GM18868 (cell line): ENCODE results near the gene A2M.
"Not testable (repeated sequence)": the region's sequence is repeated elsewhere in the genome, so short reads cannot be mapped to it uniquely, and the experiment has no call there.

Experiments used
- ATAC-seq: cut with Tn5 transposase; IDR thresholded peaks from one replicate; pipeline ENCODE4 v1.9.1; 2021; ENCODE audit warnings: mild to moderate bottlenecking, moderate library complexity; ENCODE audit not compliant: unreplicated experiment

The A2M gene

DNA sequence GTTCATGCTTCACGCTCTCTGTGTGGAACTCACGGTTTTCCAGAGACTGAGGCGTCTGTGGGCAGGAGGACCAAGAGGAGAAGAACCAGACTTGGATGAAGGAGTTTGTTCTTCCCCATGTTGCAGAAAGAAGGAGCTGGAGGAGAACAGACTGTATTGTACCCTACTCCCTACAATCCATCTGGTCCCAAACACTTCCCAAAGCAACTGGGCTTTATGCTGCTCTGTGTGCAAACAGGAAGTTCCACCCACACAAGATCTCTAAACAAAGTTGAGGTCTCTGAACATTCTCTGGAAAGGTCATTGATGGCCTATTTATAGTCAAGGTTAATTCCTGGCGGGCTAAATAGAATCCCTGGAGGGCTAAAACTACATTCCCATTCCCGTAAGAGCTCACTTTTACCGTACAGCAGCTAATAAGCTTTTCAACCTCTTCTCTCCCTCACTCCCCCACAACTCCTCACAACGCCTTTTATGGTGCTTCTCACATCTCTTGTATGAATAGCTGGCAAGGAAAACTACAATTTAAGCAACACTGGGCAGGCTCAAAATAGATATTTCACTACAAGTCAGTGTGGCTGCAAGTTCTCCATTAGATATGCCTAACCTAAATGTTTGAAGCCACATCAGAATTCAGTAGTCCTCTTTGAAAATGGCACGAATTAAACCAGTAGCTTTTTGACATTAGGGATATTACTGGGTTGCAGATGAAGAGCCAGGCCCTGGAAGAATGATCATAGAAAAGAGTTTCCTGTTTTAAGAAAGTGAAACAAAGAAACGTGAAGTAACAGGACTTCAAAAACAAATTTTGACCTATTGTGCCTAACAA, at the start of gene A2M:
Gene A2M, minus strand, starts transcription at position 189 of the 829 bp plus-strand sequence. Its CDS starts 70 bp downstream, at position 119.
- no peak for ATAC-seq

- ATAC-seq: no peak
Measured at GRCh38 chr12:9163392-9163791, 47.7 kb upstream of the A2M start.

GRCh38 chr12:9156119-9156518, 40.4 kb upstream of the A2M start:
- ATAC-seq: no peak

DNA sequence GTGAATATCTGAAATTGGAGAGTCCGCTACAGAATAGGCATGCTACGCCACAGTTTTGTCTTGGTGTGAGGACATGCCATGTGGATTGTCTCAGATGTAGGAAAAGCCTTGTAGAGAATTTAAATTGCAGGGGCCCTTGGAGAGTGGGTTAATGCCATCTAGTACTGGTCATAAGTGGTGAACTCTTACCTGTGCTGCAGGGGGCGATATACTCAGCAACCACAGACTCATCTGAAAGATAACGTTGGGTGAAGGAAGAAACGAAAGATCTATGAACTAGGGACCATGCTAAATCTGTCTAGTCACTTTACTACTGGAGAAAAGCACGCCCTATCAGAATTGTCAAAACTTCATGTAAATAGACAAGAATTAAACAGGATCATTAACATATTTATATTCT, 33.7 kb upstream of the A2M start:
- no peak for ATAC-seq

DNA sequence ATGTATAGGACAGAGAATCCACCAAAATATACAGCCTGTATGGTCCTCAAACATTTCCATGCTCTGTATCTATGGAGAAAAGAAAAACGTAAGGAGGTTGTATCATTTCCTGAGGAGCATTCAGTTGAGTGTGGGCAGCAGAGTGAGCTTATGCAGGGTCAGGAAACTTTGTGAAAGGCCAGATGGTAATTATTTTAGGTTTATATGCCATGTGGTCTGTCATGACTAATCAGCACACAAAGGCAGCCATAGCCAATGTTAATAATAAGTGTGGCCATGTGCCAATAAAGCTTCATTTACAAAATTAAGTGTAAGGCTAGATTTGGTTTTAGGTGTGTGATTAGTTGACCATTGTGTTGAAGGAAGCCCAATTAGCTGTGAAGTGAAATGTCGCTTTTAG, 33.2 kb upstream of the A2M start:
- no peak for ATAC-seq

GRCh38 chr12:9147461-9147860, 31.7 kb upstream of the A2M start:
- no peak for ATAC-seq

DNA sequence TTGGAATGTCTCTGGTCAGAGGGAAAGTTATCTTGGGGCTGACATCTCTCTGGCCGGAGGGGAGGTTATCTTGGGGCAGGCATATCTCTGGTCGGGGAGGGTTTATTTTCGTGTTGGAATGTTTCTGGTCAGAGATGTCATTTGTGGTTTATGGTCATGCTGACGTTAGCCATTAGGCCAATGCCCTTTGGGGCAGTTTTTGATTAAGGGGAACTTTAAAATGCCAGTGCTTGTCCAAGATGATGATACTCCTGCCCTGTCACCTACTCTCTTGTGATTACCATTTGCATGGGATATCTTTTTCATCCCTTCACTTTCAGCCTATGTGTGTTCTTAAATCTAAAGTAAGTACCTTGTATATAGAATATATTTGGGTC, 29.0 kb upstream of the A2M start:
- ATAC-seq: no peak

DNA sequence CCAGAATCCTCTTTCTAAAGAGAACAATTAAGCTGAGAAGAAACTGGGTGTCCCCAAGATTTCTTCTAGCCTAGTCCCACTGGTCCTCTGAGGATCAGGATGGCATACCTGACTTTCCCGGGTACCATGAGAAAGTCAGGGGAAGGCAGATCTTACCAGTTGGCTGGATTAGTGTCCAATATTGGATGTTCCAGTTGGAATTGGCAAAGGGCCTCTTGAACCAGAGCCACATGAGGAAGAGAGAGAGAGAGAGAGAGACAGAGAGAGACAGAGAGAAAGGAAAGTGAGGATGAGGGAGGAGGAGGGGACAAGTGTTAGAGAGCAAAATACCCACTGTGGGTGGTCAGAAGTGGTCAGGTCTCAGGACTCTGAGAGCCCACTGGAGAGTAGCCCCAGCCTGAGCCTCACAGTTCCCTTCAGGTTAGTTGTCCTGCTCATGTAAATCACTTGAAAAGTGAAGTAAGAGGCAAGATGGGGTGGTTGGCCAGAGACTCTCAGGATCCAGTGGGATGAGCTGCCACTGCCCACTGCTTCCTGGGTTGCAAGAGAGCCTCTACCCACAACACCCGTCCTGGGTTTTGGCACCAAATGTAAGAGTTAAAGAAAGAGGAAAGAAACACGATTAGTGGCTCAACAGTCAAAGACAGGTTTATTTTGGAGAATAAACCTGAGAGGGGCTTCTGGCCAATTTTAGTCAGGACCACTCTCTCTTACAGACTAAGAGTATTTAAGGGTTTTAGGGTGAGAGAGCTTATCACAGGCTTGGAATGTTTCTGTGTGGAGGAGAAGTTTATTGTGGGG, 28.4 kb upstream of the A2M start:
- no peak for ATAC-seq

- no peak for ATAC-seq
Measured at GRCh38 chr12:9143137-9143536, 27.4 kb upstream of the A2M start.

- ATAC-seq: not testable (repeated sequence)
Measured at GRCh38 chr12:9139588-9140290, 24.0 kb upstream of the A2M start.

GRCh38 chr12:9135903-9136310, 20.2 kb upstream of the A2M start:
- no peak for ATAC-seq

DNA sequence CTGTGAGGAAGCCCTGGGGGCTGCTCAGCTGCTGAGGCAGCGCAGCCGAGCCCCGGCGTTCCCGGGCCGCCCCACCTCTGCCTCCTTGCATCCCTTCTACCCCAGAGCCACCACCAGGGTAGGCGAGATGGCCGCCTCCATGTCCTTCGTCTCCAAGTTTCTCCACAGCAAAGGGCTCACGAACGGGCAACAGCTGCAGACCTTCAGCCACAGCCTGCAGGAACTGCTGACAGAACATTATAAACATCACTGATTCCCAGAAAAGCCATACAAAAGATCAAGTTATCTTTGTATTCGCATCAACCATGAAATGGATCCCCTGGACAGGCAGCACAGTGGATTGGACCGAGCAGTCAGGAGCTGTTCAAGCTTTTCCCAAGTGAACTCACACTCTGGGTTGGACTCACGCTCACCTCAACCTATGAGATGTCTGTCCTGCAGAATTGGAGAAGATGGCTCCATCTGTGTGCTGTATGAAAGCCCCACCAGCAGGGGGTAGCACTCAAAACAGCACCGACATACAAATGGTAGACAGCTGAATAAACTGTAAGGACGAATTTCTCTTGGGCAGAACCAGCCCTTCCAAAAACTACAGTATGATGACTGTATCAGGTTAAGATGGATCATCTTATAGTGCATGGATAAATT, 19.4 kb upstream of the A2M start:
- no peak for ATAC-seq

- ATAC-seq: no peak
Measured at GRCh38 chr12:9133216-9133916, 17.6 kb upstream of the A2M start.

GRCh38 chr12:9132008-9132535, 16.4 kb upstream of the A2M start:
- no peak for ATAC-seq

GRCh38 chr12:9130244-9130643, 14.5 kb upstream of the A2M start:
- ATAC-seq: no peak

GRCh38 chr12:9127936-9128663, 12.4 kb upstream of the A2M start:
- ATAC-seq: no peak

GRCh38 chr12:9127484-9127883, 11.8 kb upstream of the A2M start:
- ATAC-seq: no peak

- ATAC-seq: no peak
Measured at GRCh38 chr12:9124383-9125031, 8.8 kb upstream of the A2M start.

GRCh38 chr12:9123781-9124382, 8.2 kb upstream of the A2M start:
- no peak for ATAC-seq
